ENCODE measurements around the gene ABCC12. TPM values are rescaled to one million over a fixed set of nuclear protein-coding genes. Genes with fewer than 3 reads are reported as not detected.

ABCC12 gene
- total RNA-seq = under 0.01 TPM in 1 of 2 replicates, not detected in the other

GRCh38 chr16:48155926-48156789 lies at the start of gene ABCC12:
TSS of gene ABCC12 (minus strand) at chr16:48155993. CDS start at chr16:48146424, 9,569 bp downstream.

Other genes with a start within 250 kb of the ABCC12 start
- gene LONP2, start 88.3 kb upstream of the ABCC12 start, total RNA-seq = 56.4 and 63.6 TPM in 2 replicates
- gene ABCC11, start 91.5 kb upstream of the ABCC12 start, total RNA-seq = 0.13 and 0.43 TPM in 2 replicates
- gene SIAH1, start 229.4 kb upstream of the ABCC12 start, total RNA-seq = 31.6 and 39.6 TPM in 2 replicates